ENCODE results near the gene OR5K1.

Gene OR5K1

GRCh38 chr3:98512576-98512975, 49.6 kb downstream of the OR5K1 start:
- no peak for TF ChIP-seq CTCF (IDR thresholded peaks at IDR 0.05)
- H3K4me1 ChIP-seq = no peaks in the 10 kb centered on the region
- no peaks in the 10 kb centered on the region for H3K27me3 ChIP-seq (ENCODE audit: control insufficient read depth, insufficient read depth, low read length)
- H3K9me3 ChIP-seq (ENCODE audit: control insufficient read depth, low read length) = no peaks in the 10 kb centered on the region
- no peaks in the 10 kb centered on the region for H3K36me3 ChIP-seq (ENCODE audit: control insufficient read depth, insufficient read depth, low read length)
- H3K27ac ChIP-seq = no peak overlapping the region
- H3K9ac ChIP-seq = no peak overlapping the region
- no peak overlapping the region for H3K4me3 ChIP-seq (ENCODE audit: low read depth, low read length)
- no peak overlapping the region for H2AFZ ChIP-seq
- no peaks in the 10 kb centered on the region for H3K79me2 ChIP-seq
- no peak overlapping the region for H3K4me2 ChIP-seq (ENCODE audit: low read length)

DNA sequence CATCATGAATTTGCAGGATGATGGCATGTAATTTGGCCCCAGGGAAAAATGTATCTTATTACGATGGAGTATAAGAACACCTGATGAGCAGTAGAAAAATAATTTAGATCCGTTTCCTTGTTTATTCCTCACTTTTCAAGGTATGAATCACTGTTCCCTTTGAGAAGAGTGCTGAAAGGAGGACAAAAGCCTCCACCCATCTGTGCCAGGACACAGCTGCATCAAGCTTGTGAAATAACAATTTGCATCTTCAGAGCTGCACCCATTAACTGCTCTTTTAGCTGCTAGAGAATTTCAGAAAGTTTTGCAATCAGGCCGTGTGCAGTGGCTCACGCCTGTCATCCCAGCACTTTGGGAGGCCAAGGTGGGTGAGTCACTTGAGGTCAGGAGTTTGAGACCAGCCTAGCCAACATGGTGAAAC, 50.1 kb downstream of the OR5K1 start:
- Histone ChIP-seq H2AFZ (no peak overlapping the region), H3K4me3 (ENCODE audit: low read depth, low read length) (no peak overlapping the region), H3K79me2 (no peaks in the 10 kb centered on the region), H3K9me3 (ENCODE audit: control insufficient read depth, low read length) (no peaks in the 10 kb centered on the region), H3K4me1 (no peaks in the 10 kb centered on the region), H3K27me3 (ENCODE audit: control insufficient read depth, insufficient read depth, low read length) (no peaks in the 10 kb centered on the region), H3K9ac (no peak overlapping the region), H3K27ac (no peak overlapping the region), H3K4me2 (ENCODE audit: low read length) (no peak overlapping the region), H3K36me3 (ENCODE audit: control insufficient read depth, insufficient read depth, low read length) (no peaks in the 10 kb centered on the region)
- TF ChIP-seq CTCF (IDR thresholded peaks at IDR 0.05) = no peak

DNA sequence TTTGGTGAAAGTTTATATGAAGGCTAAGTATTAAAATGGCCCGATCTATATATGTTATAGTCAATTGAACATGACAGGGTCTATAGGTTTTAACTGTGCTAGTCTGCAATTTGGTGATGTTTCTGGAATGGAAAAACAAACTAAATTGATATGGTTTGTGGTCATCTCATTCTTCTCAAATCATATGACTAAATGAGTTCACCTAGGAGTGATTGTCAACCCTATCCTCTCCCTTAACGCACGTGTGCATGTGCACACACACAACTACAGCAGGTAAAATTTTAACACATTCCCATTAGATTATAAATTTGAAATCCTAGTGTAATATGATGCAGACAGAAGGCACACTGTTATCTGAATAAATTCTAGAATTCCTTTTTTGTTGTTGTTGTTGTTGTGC, 50.7 kb downstream of the OR5K1 start:
- H3K4me2 ChIP-seq (ENCODE audit: low read length) = no peak overlapping the region
- no peaks in the 10 kb centered on the region for H3K27me3 ChIP-seq (ENCODE audit: control insufficient read depth, insufficient read depth, low read length)
- no peaks in the 10 kb centered on the region for H3K36me3 ChIP-seq (ENCODE audit: control insufficient read depth, insufficient read depth, low read length)
- TF ChIP-seq CTCF (IDR thresholded peaks at IDR 0.05) = no peak
- no peak overlapping the region for H3K4me3 ChIP-seq (ENCODE audit: low read depth, low read length)
- H3K27ac ChIP-seq = no peak overlapping the region
- H3K4me1 ChIP-seq = no peaks in the 10 kb centered on the region
- H3K9ac ChIP-seq = no peak overlapping the region
- H2AFZ ChIP-seq = no peak overlapping the region
- H3K9me3 ChIP-seq (ENCODE audit: control insufficient read depth, low read length) = no peaks in the 10 kb centered on the region
- H3K79me2 ChIP-seq = no peaks in the 10 kb centered on the region

DNA sequence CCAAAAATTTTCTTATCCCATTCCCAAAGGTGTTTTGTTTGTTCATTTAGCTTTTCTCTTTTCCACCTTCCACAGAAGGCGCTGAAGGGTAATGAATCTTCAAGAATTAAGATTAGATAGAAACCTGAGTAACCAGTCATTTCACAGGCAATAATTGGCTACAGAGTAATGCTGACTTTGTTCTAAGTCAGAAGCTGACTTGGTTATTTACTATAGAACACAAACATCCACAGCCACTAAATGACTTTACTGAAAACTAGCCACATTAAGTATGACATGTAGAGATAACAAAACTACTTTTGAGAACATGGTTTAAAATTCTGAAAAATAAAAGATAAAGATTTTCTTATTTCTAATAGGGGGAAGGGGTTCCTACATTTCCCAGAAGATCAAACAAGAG, 51.9 kb downstream of the OR5K1 start:
- TF ChIP-seq CTCF (IDR thresholded peaks at IDR 0.05) = no peak
- H3K36me3 ChIP-seq (ENCODE audit: control insufficient read depth, insufficient read depth, low read length) = no peaks in the 10 kb centered on the region

GRCh38 chr3:98518816-98519215, 55.8 kb downstream of the OR5K1 start:
- Histone ChIP-seq H2AFZ (no peak overlapping the region), H3K4me2 (ENCODE audit: low read length) (no peak overlapping the region), H3K27ac (no peak overlapping the region), H3K79me2 (peaks cover 3% of the 10 kb centered on the region), H3K9me3 (ENCODE audit: control insufficient read depth, low read length) (no peaks in the 10 kb centered on the region), H3K4me1 (peaks cover 6% of the 10 kb centered on the region), H3K36me3 (ENCODE audit: control insufficient read depth, insufficient read depth, low read length) (no peaks in the 10 kb centered on the region), H3K9ac (no peak overlapping the region), H3K4me3 (ENCODE audit: low read depth, low read length) (no peak overlapping the region), H3K27me3 (ENCODE audit: control insufficient read depth, insufficient read depth, low read length) (no peaks in the 10 kb centered on the region)
- TF ChIP-seq CTCF (IDR thresholded peaks at IDR 0.05) = no peak

More for the DNA sequence above, 51.9 kb downstream of the OR5K1 start:
- H3K9me3 ChIP-seq (ENCODE audit: control insufficient read depth, low read length) = no peaks in the 10 kb centered on the region
- H3K4me2 ChIP-seq (ENCODE audit: low read length) = no peak overlapping the region
- H2AFZ ChIP-seq = no peak overlapping the region
- H3K79me2 ChIP-seq = no peaks in the 10 kb centered on the region
- H3K4me3 ChIP-seq (ENCODE audit: low read depth, low read length) = no peak overlapping the region
- no peak overlapping the region for H3K9ac ChIP-seq
- no peaks in the 10 kb centered on the region for H3K27me3 ChIP-seq (ENCODE audit: control insufficient read depth, insufficient read depth, low read length)
- H3K4me1 ChIP-seq = no peaks in the 10 kb centered on the region
- no peak overlapping the region for H3K27ac ChIP-seq
